ENCODE data around the gene ANAPC4.

ANAPC4 gene

DNA sequence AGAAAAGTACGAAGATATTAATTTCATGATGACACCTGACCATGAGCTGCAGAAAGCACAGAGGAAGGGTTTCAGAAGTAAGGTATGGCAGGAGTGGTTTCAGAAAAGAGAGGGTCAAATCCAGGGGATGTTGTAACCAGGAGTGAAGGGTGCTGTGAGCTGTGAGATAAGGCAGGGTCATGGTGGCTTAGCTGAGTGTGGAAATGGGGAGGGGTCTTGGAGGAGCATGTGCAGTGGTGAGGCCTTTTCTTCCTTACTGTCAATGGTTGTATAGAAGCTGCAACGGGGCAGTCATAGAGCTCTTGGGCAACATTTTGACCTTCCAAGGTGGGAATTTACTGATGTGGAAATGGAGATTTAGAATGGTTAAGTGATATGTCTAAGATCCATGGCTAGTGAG lies 2.5 kb downstream of the ANAPC4 start:
- no peak for DNase-seq

DNA sequence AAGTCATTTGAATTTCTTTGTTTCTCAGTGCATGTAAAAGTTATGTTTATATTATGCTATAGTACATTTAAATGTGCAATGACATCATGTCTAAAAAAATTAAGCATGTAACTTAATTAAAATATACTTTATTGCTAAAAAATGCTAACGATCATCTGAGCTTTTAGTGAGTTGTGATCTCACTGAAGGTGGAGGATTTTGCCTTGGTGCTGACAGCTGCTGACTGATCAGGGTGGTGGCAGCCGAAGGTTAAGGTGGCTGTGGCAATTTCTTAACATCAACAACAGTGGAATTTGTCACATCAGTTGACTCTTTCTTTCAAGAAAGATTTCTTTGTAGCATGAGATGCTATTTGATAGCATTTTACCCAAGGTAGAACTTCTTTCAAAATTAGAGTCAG lies 6.6 kb downstream of the ANAPC4 start:
- DNase-seq = no peak

DNA sequence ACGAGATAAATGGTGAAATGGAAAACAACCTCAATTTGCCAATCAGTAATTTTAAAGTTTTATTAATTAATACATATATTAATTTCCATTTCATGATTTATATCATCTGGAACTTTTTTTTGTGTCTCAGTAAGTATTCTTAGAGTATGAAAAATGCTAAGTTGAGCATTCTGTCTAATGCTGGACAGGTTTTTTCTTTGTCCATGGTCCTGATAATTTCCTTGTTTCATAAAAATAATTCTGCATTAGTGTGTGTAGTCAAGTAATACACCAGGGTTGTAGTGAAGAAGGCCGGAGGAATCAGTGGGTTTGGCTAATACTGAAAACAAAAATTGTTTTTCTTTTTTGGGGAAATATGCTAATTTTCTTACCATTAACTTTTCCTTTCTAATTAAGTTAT lies 9.9 kb downstream of the ANAPC4 start:
- no peak for DNase-seq

GRCh38 chr4:25397305-25397704 lies 20.2 kb downstream of the ANAPC4 start:
- no peak for DNase-seq

DNA sequence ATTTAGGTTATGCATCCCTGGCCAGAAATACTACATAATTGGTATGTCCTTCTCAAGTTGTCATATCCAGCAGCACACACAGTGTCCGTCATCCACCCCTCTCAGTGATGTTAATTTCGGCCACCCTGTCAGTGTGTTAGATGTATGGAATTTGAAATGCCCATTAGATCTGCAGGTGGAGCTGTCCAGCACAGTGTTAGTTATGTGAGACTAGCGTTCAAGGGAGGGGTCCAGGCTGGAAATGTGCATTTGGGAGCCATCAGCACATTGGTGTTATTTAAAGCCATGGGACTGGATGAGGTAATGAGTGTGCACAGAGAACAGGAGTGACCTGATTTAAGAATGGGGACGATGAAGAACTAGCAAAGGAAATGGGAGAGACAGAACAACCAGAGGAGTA lies 22.4 kb downstream of the ANAPC4 start:
- DNase-seq = no peak

DNA sequence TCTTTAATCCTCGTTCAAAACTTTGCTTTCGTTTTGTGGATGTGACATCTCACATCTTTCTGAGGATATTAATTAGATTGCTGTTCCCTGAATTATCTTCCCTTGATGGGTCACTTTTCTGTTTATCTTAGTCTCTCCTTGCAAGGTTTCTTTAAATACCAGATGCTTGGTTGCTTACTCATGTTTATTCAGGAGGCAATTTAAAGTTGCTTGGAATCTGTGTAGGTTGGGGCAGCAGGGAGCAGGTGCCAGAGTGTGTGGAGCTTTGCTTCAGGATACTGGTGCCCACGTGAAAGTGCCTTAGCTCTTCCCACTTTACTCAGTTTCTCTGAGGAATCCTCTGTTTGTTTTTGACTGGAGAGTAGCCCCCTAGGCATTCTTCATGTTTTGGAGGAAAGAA lies 24.0 kb downstream of the ANAPC4 start:
- DNase-seq = no peak

DNA sequence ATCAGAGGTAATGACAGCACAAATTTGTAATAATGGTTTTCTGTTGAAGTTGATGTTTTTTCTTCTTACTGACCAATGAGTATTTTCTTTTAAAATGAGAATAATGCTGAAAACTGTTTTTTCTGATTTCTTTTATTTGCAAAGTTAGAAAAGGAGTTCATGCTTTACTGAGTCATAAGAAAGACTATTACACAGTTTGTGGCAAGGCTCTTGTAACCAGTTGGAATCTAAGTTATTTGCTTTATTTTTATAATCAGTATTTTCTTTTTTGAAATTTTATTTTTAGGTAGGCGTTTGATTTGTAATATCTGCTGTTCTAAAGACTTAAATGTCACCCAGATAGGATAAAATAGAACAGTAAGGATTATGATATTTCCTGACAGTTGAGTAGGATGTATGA lies 25.5 kb downstream of the ANAPC4 start:
- no peak for DNase-seq

GRCh38 chr4:25403699-25404098 lies 26.6 kb downstream of the ANAPC4 start:
- no peak for DNase-seq

- no peak for DNase-seq
Observed at GRCh38 chr4:25405453-25405852, 28.4 kb downstream of the ANAPC4 start.

GRCh38 chr4:25406081-25406692 lies 29.1 kb downstream of the ANAPC4 start:
- no peak for DNase-seq

GRCh38 chr4:25410820-25411529 lies 33.9 kb downstream of the ANAPC4 start:
- DNase-seq = no peak

GRCh38 chr4:25413261-25413660 lies 36.2 kb downstream of the ANAPC4 start:
- no peak for DNase-seq

DNA sequence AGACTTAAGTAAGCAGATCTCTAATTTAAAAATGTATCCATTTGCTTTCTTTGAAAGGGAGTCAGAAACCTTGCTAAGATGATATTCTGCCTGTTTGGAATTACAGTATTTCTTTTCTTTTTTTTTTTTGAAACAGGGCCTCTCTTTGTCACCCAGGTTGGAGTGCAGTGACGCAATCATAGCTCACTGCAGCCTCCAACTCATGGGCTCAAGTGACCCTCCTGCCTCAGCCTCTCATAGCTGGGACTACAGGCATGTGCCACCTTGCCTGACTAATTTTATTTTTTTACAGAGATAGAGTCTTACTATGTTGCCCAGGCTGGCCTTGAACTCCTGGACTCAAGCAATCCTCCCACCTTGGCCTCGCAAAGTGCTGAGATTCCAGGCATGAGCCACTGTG lies 40.0 kb downstream of the ANAPC4 start:
- DNase-seq = no peak

DNA sequence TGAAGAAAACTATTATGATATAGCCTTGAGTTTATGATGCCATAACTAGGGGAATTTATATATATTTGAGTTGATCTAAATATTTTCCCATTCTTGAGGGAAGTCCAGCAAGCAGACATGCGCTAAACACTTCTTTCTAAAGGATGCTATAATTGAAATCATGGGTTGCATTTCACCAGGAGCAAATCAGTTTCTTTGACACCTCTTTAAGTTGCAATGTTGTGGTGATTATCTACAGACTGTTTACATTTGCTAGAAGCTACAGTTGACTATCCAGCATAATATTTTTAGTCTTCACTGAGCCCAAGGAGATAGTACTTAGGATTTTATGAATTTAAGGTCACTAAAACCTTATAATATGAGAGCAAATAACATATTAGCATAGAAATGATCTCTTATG lies 43.9 kb downstream of the ANAPC4 start:
- DNase-seq = no peak

DNA sequence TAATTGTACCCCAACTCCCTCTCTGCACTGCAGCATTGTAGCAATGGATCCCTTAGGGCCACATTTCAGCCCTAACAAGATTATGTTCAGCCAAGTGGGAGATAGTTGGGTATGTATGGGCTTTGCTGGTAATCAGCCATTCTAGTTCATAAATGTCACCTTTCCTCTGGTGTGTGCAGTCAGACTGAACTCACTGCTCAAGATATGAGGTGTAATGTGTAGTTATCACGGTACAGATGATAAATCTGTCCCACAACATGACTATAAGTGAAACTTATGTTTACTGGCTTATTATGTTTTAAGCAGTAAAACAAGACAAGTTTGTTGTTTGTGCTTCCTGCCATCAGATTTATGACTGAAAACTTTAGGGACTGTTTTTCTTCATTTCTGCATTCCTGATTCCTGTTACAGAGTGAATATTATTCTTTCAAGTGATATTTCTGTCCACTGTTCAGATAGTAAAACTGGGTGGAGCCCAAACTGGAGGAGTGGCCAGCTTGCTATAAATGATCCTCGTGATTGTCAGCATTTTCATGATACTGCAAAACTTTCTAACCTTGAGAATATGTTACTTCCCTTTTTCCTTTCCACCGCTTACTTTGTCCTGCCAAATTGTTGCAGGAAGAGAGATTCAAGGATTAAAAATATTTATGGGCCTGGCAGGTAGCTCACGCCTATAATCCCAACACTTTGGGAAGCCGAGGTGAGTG lies 44.9 kb downstream of the ANAPC4 start:
- DNase-seq = no peak

DNA sequence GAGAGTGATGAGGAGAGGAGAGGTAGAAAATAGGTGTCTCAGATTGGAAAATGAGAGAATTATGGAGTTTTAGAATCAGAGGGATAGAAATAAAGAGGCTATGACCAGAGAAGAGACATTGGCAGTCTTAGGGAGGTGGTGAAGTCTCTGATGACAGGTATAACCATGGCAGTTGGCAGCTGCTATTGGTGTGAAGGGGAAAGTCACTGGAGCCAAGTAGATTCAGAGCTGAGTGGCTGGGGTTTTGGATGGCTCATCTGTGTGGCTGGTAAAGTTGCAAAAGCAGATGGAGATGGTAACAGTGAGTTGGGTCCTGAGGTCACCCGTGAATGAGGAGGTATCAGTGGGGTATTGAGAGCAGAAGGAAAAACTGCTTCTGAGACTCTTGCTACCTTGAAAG lies 46.5 kb downstream of the ANAPC4 start:
- DNase-seq = no peak

DNA sequence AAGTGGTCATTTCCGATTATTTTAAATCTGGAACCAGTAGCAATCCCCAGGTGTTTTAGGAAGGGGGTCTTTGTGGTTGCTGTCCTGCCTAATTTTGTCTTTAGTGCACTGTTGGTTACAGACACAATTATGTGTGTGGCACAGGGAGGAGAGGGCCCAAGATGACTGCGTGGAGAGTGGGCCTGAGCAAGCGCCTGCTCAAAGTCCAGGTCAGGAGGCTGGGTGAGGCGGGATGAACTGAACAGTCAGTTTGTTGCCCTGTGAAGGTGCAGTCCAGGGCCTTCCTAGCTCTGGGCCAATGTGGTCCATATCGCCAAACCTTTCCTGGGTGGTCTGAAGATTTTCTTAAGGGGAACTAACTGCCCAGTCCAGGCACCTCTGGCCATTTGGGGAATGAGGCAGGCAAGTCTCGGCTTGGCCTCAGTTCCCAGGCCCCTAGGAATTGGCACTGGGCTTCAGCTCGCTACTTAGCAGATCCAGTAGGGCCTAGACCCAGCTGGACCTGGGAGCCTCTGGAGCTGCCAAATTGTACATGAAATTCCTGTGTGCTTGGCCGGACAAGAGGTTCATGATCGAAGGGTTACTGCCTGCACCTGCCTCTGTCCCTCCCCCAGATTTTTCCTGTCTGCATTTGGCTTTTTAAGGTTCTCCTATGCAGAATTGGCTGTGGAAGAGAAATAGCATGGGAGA lies 47.6 kb downstream of the ANAPC4 start:
- no peak for DNase-seq

DNA sequence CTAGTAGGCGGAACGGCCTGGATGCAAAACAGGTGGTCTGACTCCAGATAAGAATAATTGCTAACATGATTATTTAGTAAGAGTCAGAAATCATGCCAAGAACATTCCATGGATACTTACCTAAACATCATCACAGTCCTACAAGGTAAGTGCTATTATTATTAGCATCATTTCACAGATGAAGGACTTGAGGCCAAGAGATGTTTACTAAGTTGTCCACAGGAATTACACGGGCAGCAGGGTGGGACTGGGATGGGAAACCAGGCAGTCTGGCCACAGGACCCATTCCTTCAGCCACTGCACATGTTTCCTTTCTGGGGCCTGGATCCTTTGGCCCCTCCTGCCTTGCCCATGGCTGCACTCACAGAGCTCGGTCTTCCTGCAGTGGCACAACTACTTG lies 48.3 kb downstream of the ANAPC4 start:
- DNase-seq = no peak

GRCh38 chr4:25427871-25428270 lies 50.8 kb downstream of the ANAPC4 start:
- no peak for DNase-seq

- no peak for DNase-seq
Observed at GRCh38 chr4:25430630-25431029, 53.6 kb downstream of the ANAPC4 start.

DNA sequence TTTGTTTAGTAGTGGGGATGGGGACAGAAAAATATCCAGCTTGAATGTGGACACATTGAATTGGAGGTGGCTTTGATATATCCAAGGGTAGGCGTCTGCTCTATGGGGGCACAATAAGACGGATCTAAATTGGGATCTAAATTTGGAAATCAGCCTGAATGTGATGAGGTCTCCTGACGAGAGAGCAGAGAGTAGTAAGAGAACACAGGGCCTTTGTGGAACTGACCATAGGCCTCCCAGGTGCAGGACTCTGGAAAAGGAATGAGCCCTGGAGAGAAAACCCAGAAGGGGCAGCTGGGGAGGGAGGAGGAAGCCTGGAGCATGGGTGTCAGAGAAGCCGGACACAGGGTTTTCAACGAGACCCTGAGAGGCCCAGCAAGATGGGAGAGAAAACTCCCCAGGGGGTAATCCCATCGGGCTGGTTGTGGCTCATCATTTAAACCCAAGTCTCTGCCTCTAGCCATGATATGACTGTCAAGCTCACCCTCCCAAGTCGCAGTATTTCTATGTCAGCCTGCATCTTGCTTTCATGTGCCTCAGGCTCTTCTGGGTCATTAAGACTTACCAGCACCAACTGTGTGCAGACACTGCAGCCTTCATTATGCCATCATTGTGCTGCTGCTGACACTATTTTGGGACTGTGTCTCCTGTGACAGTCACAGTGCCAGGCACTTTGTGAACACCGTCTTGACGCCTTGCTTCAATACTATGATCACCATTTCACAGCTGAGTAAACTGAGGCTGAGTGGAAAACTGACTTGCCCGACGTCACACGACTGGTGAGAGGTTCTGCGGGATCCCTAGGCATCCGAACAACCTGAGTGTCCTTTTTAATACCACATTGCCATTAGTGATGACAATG lies 57.1 kb downstream of the ANAPC4 start:
- no peak for DNase-seq

- DNase-seq = peak; percentile 62
Observed at GRCh38 chr4:25437926-25438325, 60.9 kb downstream of the ANAPC4 start.
